ENCODE data around the gene MTSS2.
"Not testable (repeated sequence)": the region's sequence is repeated elsewhere in the genome, so short reads cannot be mapped to it uniquely, and the experiment has no call there.

Gene MTSS2

GRCh38 chr16:70675851-70676513 is 9.9 kb downstream of the MTSS2 start:
- DNase-seq (ENCODE audit: low read depth in 2 of 2, low spot score in 1 of 2): no peak

GRCh38 chr16:70674221-70675014 is 11.4 kb downstream of the MTSS2 start:
- no peak for DNase-seq (ENCODE audit: low read depth in 2 of 2, low spot score in 1 of 2)

GRCh38 chr16:70670938-70671337 is 14.9 kb downstream of the MTSS2 start:
- DNase-seq (ENCODE audit: low read depth in 2 of 2, low spot score in 1 of 2): not testable (repeated sequence)

GRCh38 chr16:70670175-70670574 is 15.7 kb downstream of the MTSS2 start:
- no peak for DNase-seq (ENCODE audit: low read depth in 2 of 2, low spot score in 1 of 2)

GRCh38 chr16:70665806-70666735 is 19.8 kb downstream of the MTSS2 start:
- no peak for DNase-seq (ENCODE audit: low read depth in 2 of 2, low spot score in 1 of 2)

- no peak for DNase-seq (ENCODE audit: low read depth in 2 of 2, low spot score in 1 of 2)
These were observed 20.6 kb downstream of the MTSS2 start for GRCh38 chr16:70665113-70665694.

- no peak for DNase-seq (ENCODE audit: low read depth in 2 of 2, low spot score in 1 of 2)
These were observed 21.3 kb downstream of the MTSS2 start for GRCh38 chr16:70664325-70665112.

GRCh38 chr16:70663524-70664324 is 22.1 kb downstream of the MTSS2 start:
- DNase-seq (ENCODE audit: low read depth in 2 of 2, low spot score in 1 of 2): no peak

- no peak for DNase-seq (ENCODE audit: low read depth in 2 of 2, low spot score in 1 of 2)
These were observed 22.8 kb downstream of the MTSS2 start for GRCh38 chr16:70662991-70663523.

GRCh38 chr16:70661918-70662641 is 23.8 kb downstream of the MTSS2 start:
- no peak for DNase-seq (ENCODE audit: low read depth in 2 of 2, low spot score in 1 of 2)

GRCh38 chr16:70661534-70661917 is 24.3 kb downstream of the MTSS2 start:
- DNase-seq (ENCODE audit: low read depth in 2 of 2, low spot score in 1 of 2): no peak

GRCh38 chr16:70660672-70661350 is 25.0 kb downstream of the MTSS2 start:
- DNase-seq (ENCODE audit: low read depth in 2 of 2, low spot score in 1 of 2): no peak

- DNase-seq (ENCODE audit: low read depth in 2 of 2, low spot score in 1 of 2): no peak
These were observed 25.7 kb downstream of the MTSS2 start for GRCh38 chr16:70659953-70660671.

GRCh38 chr16:70659546-70659945 is 26.3 kb downstream of the MTSS2 start:
- no peak for DNase-seq (ENCODE audit: low read depth in 2 of 2, low spot score in 1 of 2)

GRCh38 chr16:70658921-70659320 is 26.9 kb downstream of the MTSS2 start:
- DNase-seq (ENCODE audit: low read depth in 2 of 2, low spot score in 1 of 2): no peak

GRCh38 chr16:70657956-70658355 is 27.9 kb downstream of the MTSS2 start:
- no peak for DNase-seq (ENCODE audit: low read depth in 2 of 2, low spot score in 1 of 2)

GRCh38 chr16:70656712-70657263 is 29.1 kb downstream of the MTSS2 start:
- no peak for DNase-seq (ENCODE audit: low read depth in 2 of 2, low spot score in 1 of 2)

All from stimulated activated CD8-positive, alpha-beta memory T cell treated with anti-CD3 and anti-CD28 coated beads, Interleukin-4, amount 100 ng/mL, for 1 hour (primary cell).